Hepatocyte (in vitro differentiated cells): ENCODE results near the gene ANO10. TPM values are rescaled to one million over a fixed set of nuclear protein-coding genes. Genes with fewer than 3 reads are reported as not detected.
"Not testable (repeated sequence)": the region's sequence is repeated elsewhere in the genome, so short reads cannot be mapped to it uniquely, and the experiment has no call there.

Source experiments
- DNase-seq: peaks from one replicate; pipeline ENCODE4 v3.0.0-alpha.2; 2016; ENCODE audit warnings: low spot score
- H2AFZ ChIP-seq: fragments of 200-600 bp; sonication (generic); 2 replicates; pipeline ENCODE4 v1.6.0; 2016; ENCODE audit warnings: antibody characterized with exemption, mild to moderate bottlenecking
- H3K27ac ChIP-seq: fragments of 200-600 bp; sonication (generic); 2 replicates; pipeline ENCODE4 v1.5.1; 2016; ENCODE audit warnings: mild to moderate bottlenecking
- H3K27me3 ChIP-seq: fragments of 200-600 bp; sonication (generic); 2 replicates; pipeline ENCODE4 v1.6.1; 2016
- H3K36me3 ChIP-seq: fragments of 200-600 bp; sonication (generic); replicated peaks from 2 replicates; pipeline ENCODE4 v1.5.1; 2016; ENCODE audit warnings: low read depth; ENCODE audit not compliant: insufficient read depth
- H3K4me1 ChIP-seq: fragments of 200-600 bp; sonication (generic); 2 replicates; pipeline ENCODE4 v1.5.1; 2016; ENCODE audit warnings: mild to moderate bottlenecking, moderate library complexity; ENCODE audit not compliant: insufficient read depth
- H3K4me2 ChIP-seq: fragments of 200-600 bp; sonication (generic); 2 replicates; pipeline ENCODE4 v1.6.0; 2016
- H3K4me3 ChIP-seq: fragments of 200-600 bp; sonication (generic); 2 replicates; pipeline ENCODE4 v1.5.1; 2016; ENCODE audit warnings: mild to moderate bottlenecking
- H3K79me2 ChIP-seq: fragments of 200-600 bp; sonication (generic); 2 replicates; pipeline ENCODE4 v1.6.0; 2017; ENCODE audit warnings: mild to moderate bottlenecking
- H3K9me2 ChIP-seq: fragments of 200-600 bp; sonication (generic); replicated peaks from 2 replicates; pipeline ENCODE4 v1.6.0; 2017; ENCODE audit warnings: mild to moderate bottlenecking; ENCODE audit not compliant: insufficient read depth
- H3K9me3 ChIP-seq: fragments of 200-600 bp; sonication (generic); 2 replicates; pipeline ENCODE4 v1.5.1; 2016; ENCODE audit warnings: low read depth, mild to moderate bottlenecking
- H4K20me1 ChIP-seq: fragments of 200-600 bp; sonication (generic); 2 replicates; pipeline ENCODE4 v1.6.0; 2016; ENCODE audit warnings: mild to moderate bottlenecking; ENCODE audit not compliant: insufficient read depth, poor library complexity, severe bottlenecking
- EZH2 ChIP-seq: fragments of 200-600 bp; sonication (generic); IDR thresholded peaks from 2 replicates; pipeline ENCODE4 v1.6.1; 2016; ENCODE audit warnings: antibody characterized with exemption, mild to moderate bottlenecking, borderline replicate concordance
- EZH2phosphoT487 ChIP-seq: fragments of 200-600 bp; sonication (generic); IDR thresholded peaks from one replicate; pipeline ENCODE4 v1.6.1; 2018; ENCODE audit warnings: antibody characterized with exemption, mild to moderate bottlenecking, low read depth, moderate library complexity; ENCODE audit not compliant: unreplicated experiment, severe bottlenecking
- WGBS: methylation state at CpG from one replicate; pipeline ENCODE4 v1.1.6; 2016; ENCODE audit warnings: low lambda C conversion rate; ENCODE audit errors: missing lambda C conversion rate; 5-methylcytosine and 5-hydroxymethylcytosine counted together
- polyA plus RNA-seq: library from polyadenylated mRNA; unstranded; fragments of >200 nt; fragmentation: Nextera tagmentation; extraction: Ambion mirVana; gene quantifications from 2 replicates; pipeline ENCODE4 v1.2.1, GENCODE V29; 2016
- total RNA-seq: library from RNA; depleted of rRNA; stranded (reverse); fragments of >200 nt; gene quantifications from 2 replicates; pipeline ENCODE4 v1.2.3, GENCODE V29; 2014
- TF ChIP-seq, protein P1 (sequence below): fragments of 200-600 bp; sonication (generic); IDR thresholded peaks from 2 replicates; pipeline ENCODE4 v1.5.1; 2016; ENCODE audit warnings: antibody characterized with exemption, mild to moderate bottlenecking; ENCODE audit not compliant: poor library complexity

Gene ANO10
- total and polyA plus RNA-seq, 2 experiments from 2014 or later = 28.5 to 33.5 TPM

DNA sequence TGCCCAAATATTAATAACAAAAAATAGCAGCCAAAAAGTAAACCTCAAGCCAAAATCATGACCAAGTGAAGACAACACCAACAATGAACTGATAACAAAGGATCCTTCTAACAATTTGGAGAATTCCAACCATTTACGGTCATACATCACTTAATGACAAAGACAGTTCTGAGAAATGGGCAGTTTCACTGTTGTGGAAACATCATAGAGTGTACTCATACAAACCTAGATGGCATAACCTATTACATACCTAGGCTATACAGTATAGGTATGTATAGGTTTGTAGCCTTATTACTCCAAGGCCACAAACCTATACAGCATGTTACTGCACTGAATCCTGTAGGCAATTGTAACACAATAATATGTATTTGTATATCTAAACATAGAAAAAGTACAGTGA is 12.4 kb downstream of the ANO10 start:
- no peak for DNase-seq
- WGBS = 96% methylated on average over 1 of the region's 1 CpG
- H4K20me1 ChIP-seq = no peaks in the 10 kb centered on the region
- H3K27ac ChIP-seq = no peak overlapping the region
- peaks cover 13% of the 10 kb centered on the region for H3K79me2 ChIP-seq
- no peaks in the 10 kb centered on the region for H3K36me3 ChIP-seq
- no peak overlapping the region for H3K4me3 ChIP-seq
- no peaks in the 10 kb centered on the region for H3K4me1 ChIP-seq
- no peaks in the 10 kb centered on the region for H3K9me2 ChIP-seq
- no peak overlapping the region for H2AFZ ChIP-seq
- H3K9me3 ChIP-seq = no peaks in the 10 kb centered on the region
- H3K4me2 ChIP-seq = no peak overlapping the region
- TF ChIP-seq EZH2phosphoT487 = no peak
- TF ChIP-seq EZH2 = no peak
- TF ChIP-seq, protein P1, sequence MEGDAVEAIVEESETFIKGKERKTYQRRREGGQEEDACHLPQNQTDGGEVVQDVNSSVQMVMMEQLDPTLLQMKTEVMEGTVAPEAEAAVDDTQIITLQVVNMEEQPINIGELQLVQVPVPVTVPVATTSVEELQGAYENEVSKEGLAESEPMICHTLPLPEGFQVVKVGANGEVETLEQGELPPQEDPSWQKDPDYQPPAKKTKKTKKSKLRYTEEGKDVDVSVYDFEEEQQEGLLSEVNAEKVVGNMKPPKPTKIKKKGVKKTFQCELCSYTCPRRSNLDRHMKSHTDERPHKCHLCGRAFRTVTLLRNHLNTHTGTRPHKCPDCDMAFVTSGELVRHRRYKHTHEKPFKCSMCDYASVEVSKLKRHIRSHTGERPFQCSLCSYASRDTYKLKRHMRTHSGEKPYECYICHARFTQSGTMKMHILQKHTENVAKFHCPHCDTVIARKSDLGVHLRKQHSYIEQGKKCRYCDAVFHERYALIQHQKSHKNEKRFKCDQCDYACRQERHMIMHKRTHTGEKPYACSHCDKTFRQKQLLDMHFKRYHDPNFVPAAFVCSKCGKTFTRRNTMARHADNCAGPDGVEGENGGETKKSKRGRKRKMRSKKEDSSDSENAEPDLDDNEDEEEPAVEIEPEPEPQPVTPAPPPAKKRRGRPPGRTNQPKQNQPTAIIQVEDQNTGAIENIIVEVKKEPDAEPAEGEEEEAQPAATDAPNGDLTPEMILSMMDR = no peak
- H3K27me3 ChIP-seq = no peaks in the 10 kb centered on the region

DNA sequence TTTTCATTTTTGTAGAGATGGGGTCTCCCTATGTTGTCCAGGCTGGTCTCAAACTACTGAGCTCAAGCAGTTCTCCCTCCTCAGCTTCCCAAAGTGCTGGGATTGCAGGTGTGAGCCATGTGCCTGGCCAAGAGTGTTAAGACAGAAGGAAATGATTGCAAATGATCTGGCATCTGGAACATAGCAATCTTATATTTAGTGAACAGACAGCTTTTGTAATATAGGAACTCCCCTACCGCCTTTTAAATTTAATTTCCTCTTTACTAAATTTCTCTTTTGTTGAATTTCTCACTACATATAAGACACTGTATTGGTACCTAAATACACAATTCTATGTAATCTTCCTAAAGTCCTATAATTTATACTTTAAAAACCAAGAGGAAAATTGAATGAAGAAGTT is 13.1 kb downstream of the ANO10 start:
- 95% methylated on average over 1 of the region's 1 CpG for WGBS
- H3K27me3 ChIP-seq = no peaks in the 10 kb centered on the region

DNA sequence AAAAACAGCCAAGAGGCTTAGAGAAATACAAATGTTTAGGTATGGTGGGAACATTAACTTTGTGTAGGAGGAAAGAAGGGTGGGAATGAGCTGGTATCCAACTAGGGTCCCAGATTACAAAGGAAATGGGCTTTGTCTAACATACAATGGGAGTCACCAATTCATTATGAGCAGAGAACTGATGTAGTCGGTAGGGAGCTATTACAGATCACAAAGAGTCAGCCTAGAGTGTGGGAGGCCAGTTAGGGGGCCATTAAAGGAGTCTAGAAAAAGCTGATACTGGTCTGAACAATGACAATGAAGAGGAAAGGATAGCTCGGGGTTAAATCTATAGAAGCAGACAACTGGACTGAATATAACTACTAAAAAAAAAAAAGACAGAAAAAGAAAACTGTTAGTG is 15.5 kb downstream of the ANO10 start:
- no peak overlapping the region for H2AFZ ChIP-seq
- H3K4me3 ChIP-seq = no peak overlapping the region
- no peak overlapping the region for H3K27ac ChIP-seq
- TF ChIP-seq EZH2phosphoT487 (no peak), EZH2 (no peak)
- TF ChIP-seq, protein P1 = no peak
- WGBS = 73% methylated on average over 2 of the region's 2 CpGs
- no peak overlapping the region for H3K4me2 ChIP-seq
- DNase-seq = no peak
- peaks cover 6% of the 10 kb centered on the region for H3K79me2 ChIP-seq
- H3K36me3 ChIP-seq = no peaks in the 10 kb centered on the region
- H3K4me1 ChIP-seq = no peaks in the 10 kb centered on the region
- no peaks in the 10 kb centered on the region for H4K20me1 ChIP-seq
- no peaks in the 10 kb centered on the region for H3K9me2 ChIP-seq
- H3K27me3 ChIP-seq = no peaks in the 10 kb centered on the region
- no peaks in the 10 kb centered on the region for H3K9me3 ChIP-seq

More for the DNA sequence above, 13.1 kb downstream of the ANO10 start:
- no peaks in the 10 kb centered on the region for H4K20me1 ChIP-seq
- H3K4me2 ChIP-seq = no peak overlapping the region
- no peaks in the 10 kb centered on the region for H3K9me3 ChIP-seq
- TF ChIP-seq EZH2phosphoT487 = no peak
- no peak for TF ChIP-seq EZH2
- TF ChIP-seq, protein P1 = no peak
- no peaks in the 10 kb centered on the region for H3K9me2 ChIP-seq
- peaks cover 7% of the 10 kb centered on the region for H3K79me2 ChIP-seq
- no peak for DNase-seq
- no peak overlapping the region for H3K4me3 ChIP-seq
- H3K4me1 ChIP-seq = no peaks in the 10 kb centered on the region
- H2AFZ ChIP-seq = no peak overlapping the region
- no peak overlapping the region for H3K27ac ChIP-seq
- no peaks in the 10 kb centered on the region for H3K36me3 ChIP-seq

DNA sequence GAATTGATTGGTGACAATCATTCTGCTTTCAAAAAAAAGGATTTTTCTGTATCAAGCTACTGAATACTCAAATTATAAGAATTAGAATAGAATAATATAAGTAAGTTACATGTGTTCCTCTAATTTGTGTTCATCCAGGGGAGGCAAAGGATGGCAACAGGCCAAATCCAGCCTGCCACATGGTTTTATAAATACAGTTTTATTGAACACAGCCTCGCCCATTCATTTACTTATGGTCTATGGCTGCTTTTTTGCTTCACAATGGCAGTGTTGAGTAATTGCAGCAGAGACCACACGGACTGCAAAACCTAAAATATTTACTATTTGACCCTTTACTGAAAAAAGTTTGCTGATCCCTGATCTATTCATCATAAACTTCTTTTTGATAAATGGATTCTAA is 21.9 kb downstream of the ANO10 start:
- not testable (repeated sequence) for H3K79me2 ChIP-seq, H3K36me3 ChIP-seq, H4K20me1 ChIP-seq, DNase-seq, H3K27me3 ChIP-seq, H3K9me3 ChIP-seq, H3K9me2 ChIP-seq, H3K4me3 ChIP-seq, H3K4me2 ChIP-seq, H3K4me1 ChIP-seq, H3K27ac ChIP-seq, H2AFZ ChIP-seq
- 44% methylated on average over 2 of the region's 2 CpGs for WGBS
